Measurements from ENCODE around the gene MSANTD7.
A peak's percentile ranks its signal among the peaks of the same experiment; 100 is the strongest.
"Not testable (repeated sequence)": the region's sequence is repeated elsewhere in the genome, so short reads cannot be mapped to it uniquely, and the experiment has no call there.

MSANTD7 gene

GRCh38 chr10:14838582-14839304 lies 637 bp downstream of the MSANTD7 start:
- DNase-seq: peak; percentile 6

- peak; percentile 4 for DNase-seq
These were observed 1.2 kb downstream of the MSANTD7 start for GRCh38 chr10:14839305-14839695.

GRCh38 chr10:14840178-14840577 lies 2.1 kb downstream of the MSANTD7 start:
- DNase-seq: no peak

GRCh38 chr10:14843327-14843988 lies 5.4 kb downstream of the MSANTD7 start:
- no peak for DNase-seq

GRCh38 chr10:14844948-14845347 lies 6.8 kb downstream of the MSANTD7 start:
- DNase-seq: no peak

GRCh38 chr10:14852236-14852635 lies 14.1 kb downstream of the MSANTD7 start:
- no peak for DNase-seq

GRCh38 chr10:14855453-14855852 lies 17.3 kb downstream of the MSANTD7 start:
- DNase-seq: no peak

GRCh38 chr10:14858338-14858960 lies 20.3 kb downstream of the MSANTD7 start:
- DNase-seq: no peak

- DNase-seq: no peak
These were observed 20.9 kb downstream of the MSANTD7 start for GRCh38 chr10:14859043-14859442.

GRCh38 chr10:14859775-14860174 lies 21.7 kb downstream of the MSANTD7 start:
- DNase-seq: no peak

- no peak for DNase-seq
These were observed 22.7 kb downstream of the MSANTD7 start for GRCh38 chr10:14860791-14861190.

GRCh38 chr10:14864466-14864865 lies 26.4 kb downstream of the MSANTD7 start:
- not testable (repeated sequence) for DNase-seq

- DNase-seq: not testable (repeated sequence)
These were observed 26.8 kb downstream of the MSANTD7 start for GRCh38 chr10:14864871-14865270.

GRCh38 chr10:14873090-14873760 lies 35.1 kb downstream of the MSANTD7 start:
- peak; percentile 64 for DNase-seq

GRCh38 chr10:14875941-14876340 lies 37.8 kb downstream of the MSANTD7 start:
- DNase-seq: no peak

- no peak for DNase-seq
These were observed 38.7 kb downstream of the MSANTD7 start for GRCh38 chr10:14876764-14877163.

- DNase-seq: peak; percentile 96
These were observed 40.4 kb downstream of the MSANTD7 start, which contains the start of gene SUV39H2 for GRCh38 chr10:14878266-14879123. SUV39H2 (plus strand) TSS chr10:14878866; CDS start chr10:14878889, 23 bp downstream.

GRCh38 chr10:14879124-14879927 lies 41.2 kb downstream of the MSANTD7 start:
- DNase-seq: peak; percentile 12

- DNase-seq: no peak
These were observed 41.8 kb downstream of the MSANTD7 start for GRCh38 chr10:14879928-14880193.

GRCh38 chr10:14880229-14880628 lies 42.1 kb downstream of the MSANTD7 start:
- no peak for DNase-seq

GRCh38 chr10:14884082-14884481 lies 46.0 kb downstream of the MSANTD7 start:
- DNase-seq: no peak

Data from fibroblast of skin of abdomen (primary cell).